ENCODE results near the gene TTC31.

DNA sequence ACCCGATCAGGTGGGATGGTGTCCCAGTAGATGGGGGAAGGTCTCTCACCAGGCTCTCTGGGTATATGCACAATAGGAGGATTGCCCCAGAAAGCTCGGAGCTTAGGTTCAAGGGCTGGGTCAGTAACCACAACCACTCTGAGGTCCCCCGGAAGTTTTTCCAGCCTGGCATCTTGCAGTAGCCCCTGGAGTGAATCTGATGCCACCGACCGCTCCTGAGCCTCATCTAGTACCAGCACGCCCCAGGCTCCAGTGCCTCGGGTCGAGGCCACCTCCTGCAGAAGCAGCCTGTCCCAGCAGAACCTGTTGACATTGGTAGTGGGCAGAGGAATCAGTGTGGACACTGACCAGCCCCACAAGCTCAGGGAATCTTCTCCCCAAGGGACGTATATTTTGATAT, 41.1 kb downstream of the TTC31 start:
- TF ChIP-seq TAF1 (conservative IDR thresholded peaks at IDR 0.05) (no peak), RAD21 (IDR thresholded peaks at IDR 0.05) (no peak), GABPA (IDR thresholded peaks at IDR 0.05 in 1 of 2, conservative IDR thresholded peaks at IDR 0.05 in 1 of 2) (no peak), FOXA2 (IDR thresholded peaks at IDR 0.05) (no peak)
- TF ChIP-seq, protein P1, sequence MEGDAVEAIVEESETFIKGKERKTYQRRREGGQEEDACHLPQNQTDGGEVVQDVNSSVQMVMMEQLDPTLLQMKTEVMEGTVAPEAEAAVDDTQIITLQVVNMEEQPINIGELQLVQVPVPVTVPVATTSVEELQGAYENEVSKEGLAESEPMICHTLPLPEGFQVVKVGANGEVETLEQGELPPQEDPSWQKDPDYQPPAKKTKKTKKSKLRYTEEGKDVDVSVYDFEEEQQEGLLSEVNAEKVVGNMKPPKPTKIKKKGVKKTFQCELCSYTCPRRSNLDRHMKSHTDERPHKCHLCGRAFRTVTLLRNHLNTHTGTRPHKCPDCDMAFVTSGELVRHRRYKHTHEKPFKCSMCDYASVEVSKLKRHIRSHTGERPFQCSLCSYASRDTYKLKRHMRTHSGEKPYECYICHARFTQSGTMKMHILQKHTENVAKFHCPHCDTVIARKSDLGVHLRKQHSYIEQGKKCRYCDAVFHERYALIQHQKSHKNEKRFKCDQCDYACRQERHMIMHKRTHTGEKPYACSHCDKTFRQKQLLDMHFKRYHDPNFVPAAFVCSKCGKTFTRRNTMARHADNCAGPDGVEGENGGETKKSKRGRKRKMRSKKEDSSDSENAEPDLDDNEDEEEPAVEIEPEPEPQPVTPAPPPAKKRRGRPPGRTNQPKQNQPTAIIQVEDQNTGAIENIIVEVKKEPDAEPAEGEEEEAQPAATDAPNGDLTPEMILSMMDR (IDR thresholded peaks at IDR 0.05; ENCODE audit: low read depth, low read length, missing input control), result no peak
